Measurements from ENCODE around the gene MEX3C. TPM values are rescaled to one million over a fixed set of nuclear protein-coding genes. Genes with fewer than 3 reads are reported as not detected.

The MEX3C gene
- total RNA-seq, 1 experiment from 2014 or later, result 45.0 TPM

DNA sequence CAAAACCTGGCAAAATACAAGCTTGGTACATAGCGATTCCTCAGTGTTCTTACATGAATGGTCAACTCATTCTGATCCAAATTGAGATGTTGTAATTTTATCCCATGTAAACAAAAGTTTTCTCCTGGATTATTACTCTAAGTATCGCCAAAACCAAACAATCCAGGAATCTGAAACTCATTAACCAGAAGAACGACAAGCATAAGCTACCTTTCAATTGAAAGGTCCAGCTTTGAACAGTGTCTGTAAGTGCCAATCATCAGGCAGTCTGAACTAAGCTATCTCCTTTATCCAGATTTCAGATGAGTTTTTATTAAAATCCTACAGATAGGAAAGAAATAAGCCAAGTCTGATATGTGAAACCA lies 2.4 kb downstream of the MEX3C start (continued):
- no peak for TF ChIP-seq TCF7L2 (IDR thresholded peaks at IDR 0.05; ENCODE audit: borderline replicate concordance, extremely low read depth, insufficient read depth, insufficient read length)
- no peak for TF ChIP-seq CBX3 (IDR thresholded peaks at IDR 0.05; ENCODE audit: low read depth)
- no peak for TF ChIP-seq POLR2AphosphoS5 (IDR thresholded peaks at IDR 0.05; ENCODE audit: low read depth, low read length)
- no peak for TF ChIP-seq ELF1 (IDR thresholded peaks at IDR 0.05; ENCODE audit: borderline replicate concordance, low read depth)
- no peak for TF ChIP-seq JUND (IDR thresholded peaks at IDR 0.05)
- no peak for TF ChIP-seq EGR1 (IDR thresholded peaks at IDR 0.05; ENCODE audit: low read depth)

DNA sequence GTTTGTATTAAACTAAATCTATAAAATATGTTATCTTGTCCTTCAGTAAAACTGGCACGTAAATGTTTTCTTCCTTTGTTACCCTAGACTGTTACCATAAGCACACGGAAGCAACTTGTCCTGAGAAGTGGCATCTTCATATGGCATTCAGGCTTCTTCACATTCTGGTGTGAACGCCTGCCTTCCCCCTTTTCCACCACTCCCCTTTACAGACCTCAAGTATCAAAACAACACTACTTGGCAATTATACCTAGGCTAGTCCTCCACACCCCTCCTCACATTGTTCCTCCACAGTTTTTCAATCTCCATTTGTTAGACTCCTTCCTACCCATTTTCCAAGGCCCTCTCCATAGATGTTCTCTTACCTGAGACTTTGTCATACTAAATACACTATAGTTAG lies 2.9 kb downstream of the MEX3C start:
- POLR2A ChIA-PET, result no interaction called here
- BruUV-seq (replicated peaks), result no TSS peak
- DNase-seq (ENCODE audit: low read depth, low spot score) (no peak), ATAC-seq (no peak)
- H3K9ac ChIP-seq (ENCODE audit: low read length), result 0 out of 2 replicates have a peak overlapping the region, but pooled peaks have one; percentile 83
- no peak overlapping the region for H3K27ac ChIP-seq (ENCODE audit: low read depth, low read length)
- H3K9me3 ChIP-seq (ENCODE audit: control insufficient read depth in 1 of 2, insufficient read depth in 1 of 2, low read depth in 1 of 2, low read length in 2 of 2), result no peaks in the 10 kb centered on the region
- RAD21 ChIA-PET (ENCODE audit: low non-redundant PET in 1 of 2, low total read pairs in 2 of 2, uncharacterized antibody in 2 of 2, unreplicated experiment in 2 of 2), result no interaction called here
- no peak overlapping the region for H2AFZ ChIP-seq (ENCODE audit: low read depth, low read length, poor library complexity, severe bottlenecking)
- H3K36me3 ChIP-seq (ENCODE audit: control insufficient read depth in 1 of 2, insufficient read depth in 2 of 2, low read length in 2 of 2), result no peaks in the 10 kb centered on the region
- H3K79me2 ChIP-seq (ENCODE audit: insufficient read depth, low read length), result peaks cover 70% of the 10 kb centered on the region
- H3K4me1 ChIP-seq (ENCODE audit: control insufficient read depth in 1 of 2, insufficient read depth in 2 of 2, low read length in 2 of 2), result peaks cover 11 to 26% of the 10 kb centered on the region in 2 experiments; a peak in 3 of 4 replicates
- peak overlapping the region in 1 of 2 experiments; percentile 83; a peak in 1 of 4 replicates for H3K4me3 ChIP-seq (replicated peaks in 1 of 2; ENCODE audit: low read depth in 1 of 2, low read length in 2 of 2)
- H3K4me2 ChIP-seq (ENCODE audit: low read length), result peak overlapping the region; percentile 88
- TF ChIP-seq, protein P1, sequence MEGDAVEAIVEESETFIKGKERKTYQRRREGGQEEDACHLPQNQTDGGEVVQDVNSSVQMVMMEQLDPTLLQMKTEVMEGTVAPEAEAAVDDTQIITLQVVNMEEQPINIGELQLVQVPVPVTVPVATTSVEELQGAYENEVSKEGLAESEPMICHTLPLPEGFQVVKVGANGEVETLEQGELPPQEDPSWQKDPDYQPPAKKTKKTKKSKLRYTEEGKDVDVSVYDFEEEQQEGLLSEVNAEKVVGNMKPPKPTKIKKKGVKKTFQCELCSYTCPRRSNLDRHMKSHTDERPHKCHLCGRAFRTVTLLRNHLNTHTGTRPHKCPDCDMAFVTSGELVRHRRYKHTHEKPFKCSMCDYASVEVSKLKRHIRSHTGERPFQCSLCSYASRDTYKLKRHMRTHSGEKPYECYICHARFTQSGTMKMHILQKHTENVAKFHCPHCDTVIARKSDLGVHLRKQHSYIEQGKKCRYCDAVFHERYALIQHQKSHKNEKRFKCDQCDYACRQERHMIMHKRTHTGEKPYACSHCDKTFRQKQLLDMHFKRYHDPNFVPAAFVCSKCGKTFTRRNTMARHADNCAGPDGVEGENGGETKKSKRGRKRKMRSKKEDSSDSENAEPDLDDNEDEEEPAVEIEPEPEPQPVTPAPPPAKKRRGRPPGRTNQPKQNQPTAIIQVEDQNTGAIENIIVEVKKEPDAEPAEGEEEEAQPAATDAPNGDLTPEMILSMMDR (IDR thresholded peaks at IDR 0.05 in 2 of 3, conservative IDR thresholded peaks at IDR 0.05 in 1 of 3; ENCODE audit: borderline replicate concordance in 1 of 3, insufficient read depth in 1 of 3, low read depth in 2 of 3, low read length in 2 of 3), result no peak
- TF ChIP-seq ELF1 (IDR thresholded peaks at IDR 0.05; ENCODE audit: borderline replicate concordance, low read depth) (no peak), YY1 (IDR thresholded peaks at IDR 0.05; ENCODE audit: extremely low read depth, insufficient replicate concordance, low read depth, low read length) (no peak), FOSL1 (IDR thresholded peaks at IDR 0.05; ENCODE audit: low read depth) (no peak), SRF (IDR thresholded peaks at IDR 0.05; ENCODE audit: low read depth) (no peak), JUND (IDR thresholded peaks at IDR 0.05) (no peak), ZFX (IDR thresholded peaks at IDR 0.05) (no peak), POLR2AphosphoS5 (IDR thresholded peaks at IDR 0.05; ENCODE audit: low read depth, low read length) (no peak), SP1 (IDR thresholded peaks at IDR 0.05; ENCODE audit: low read depth) (no peak)
- TF ChIP-seq, protein P2, sequence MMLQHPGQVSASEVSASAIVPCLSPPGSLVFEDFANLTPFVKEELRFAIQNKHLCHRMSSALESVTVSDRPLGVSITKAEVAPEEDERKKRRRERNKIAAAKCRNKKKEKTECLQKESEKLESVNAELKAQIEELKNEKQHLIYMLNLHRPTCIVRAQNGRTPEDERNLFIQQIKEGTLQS (IDR thresholded peaks at IDR 0.05), result no peak
- TF ChIP-seq, protein P3, sequence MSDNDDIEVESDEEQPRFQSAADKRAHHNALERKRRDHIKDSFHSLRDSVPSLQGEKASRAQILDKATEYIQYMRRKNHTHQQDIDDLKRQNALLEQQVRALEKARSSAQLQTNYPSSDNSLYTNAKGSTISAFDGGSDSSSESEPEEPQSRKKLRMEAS (IDR thresholded peaks at IDR 0.05), result no peak
- TF ChIP-seq, protein P4, sequence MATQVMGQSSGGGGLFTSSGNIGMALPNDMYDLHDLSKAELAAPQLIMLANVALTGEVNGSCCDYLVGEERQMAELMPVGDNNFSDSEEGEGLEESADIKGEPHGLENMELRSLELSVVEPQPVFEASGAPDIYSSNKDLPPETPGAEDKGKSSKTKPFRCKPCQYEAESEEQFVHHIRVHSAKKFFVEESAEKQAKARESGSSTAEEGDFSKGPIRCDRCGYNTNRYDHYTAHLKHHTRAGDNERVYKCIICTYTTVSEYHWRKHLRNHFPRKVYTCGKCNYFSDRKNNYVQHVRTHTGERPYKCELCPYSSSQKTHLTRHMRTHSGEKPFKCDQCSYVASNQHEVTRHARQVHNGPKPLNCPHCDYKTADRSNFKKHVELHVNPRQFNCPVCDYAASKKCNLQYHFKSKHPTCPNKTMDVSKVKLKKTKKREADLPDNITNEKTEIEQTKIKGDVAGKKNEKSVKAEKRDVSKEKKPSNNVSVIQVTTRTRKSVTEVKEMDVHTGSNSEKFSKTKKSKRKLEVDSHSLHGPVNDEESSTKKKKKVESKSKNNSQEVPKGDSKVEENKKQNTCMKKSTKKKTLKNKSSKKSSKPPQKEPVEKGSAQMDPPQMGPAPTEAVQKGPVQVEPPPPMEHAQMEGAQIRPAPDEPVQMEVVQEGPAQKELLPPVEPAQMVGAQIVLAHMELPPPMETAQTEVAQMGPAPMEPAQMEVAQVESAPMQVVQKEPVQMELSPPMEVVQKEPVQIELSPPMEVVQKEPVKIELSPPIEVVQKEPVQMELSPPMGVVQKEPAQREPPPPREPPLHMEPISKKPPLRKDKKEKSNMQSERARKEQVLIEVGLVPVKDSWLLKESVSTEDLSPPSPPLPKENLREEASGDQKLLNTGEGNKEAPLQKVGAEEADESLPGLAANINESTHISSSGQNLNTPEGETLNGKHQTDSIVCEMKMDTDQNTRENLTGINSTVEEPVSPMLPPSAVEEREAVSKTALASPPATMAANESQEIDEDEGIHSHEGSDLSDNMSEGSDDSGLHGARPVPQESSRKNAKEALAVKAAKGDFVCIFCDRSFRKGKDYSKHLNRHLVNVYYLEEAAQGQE (IDR thresholded peaks at IDR 0.05; ENCODE audit: low read depth), result no peak
- no peaks in the 10 kb centered on the region for H3K9me2 ChIP-seq (ENCODE audit: insufficient read depth)
- CTCF ChIA-PET, result interaction anchor here (0.9 kb wide), 1 partner anchor 10 kb away, joined by 3 read pairs; no protein-coding TSS in a partner anchor
- intact Hi-C loops (cut with micrococcal nuclease), result loop anchor here (5.0 kb wide), 2 partner anchors 227 to 317 kb away; partner anchors contain the start of genes ELAC1 and ME2
- H4K20me1 ChIP-seq (ENCODE audit: insufficient read depth), result no peaks in the 10 kb centered on the region
- no peaks in the 10 kb centered on the region for H3K27me3 ChIP-seq (ENCODE audit: insufficient read depth, low read length)
